NT2/D1 (cell line): Measurements from ENCODE around the gene DLGAP3.

ENCODE experiments used
- DNase-seq: peaks from one replicate; pipeline ENCODE4 v3.0.0-alpha.2; 2011; ENCODE audit warnings: low read depth, low spot score
- H3K27me3 ChIP-seq: 2 replicates; pipeline ENCODE4 v1.6.0; 2011; ENCODE audit warnings: mild to moderate bottlenecking; ENCODE audit not compliant: insufficient read length, insufficient read depth
- H3K36me3 ChIP-seq: 2 replicates; pipeline ENCODE4 v1.6.1; 2011; ENCODE audit warnings: mild to moderate bottlenecking, low read length, mixed read lengths; ENCODE audit not compliant: insufficient read depth, insufficient read length
- H3K4me1 ChIP-seq: 2 replicates; pipeline ENCODE4 v1.5.1; 2011; ENCODE audit not compliant: insufficient read depth, insufficient read length
- H3K4me3 ChIP-seq: 2 replicates; pipeline ENCODE4 v1.5.1; 2011; ENCODE audit warnings: low read depth; ENCODE audit not compliant: insufficient read length
- H3K9ac ChIP-seq: 2 replicates; pipeline ENCODE4 v1.6.0; 2011; ENCODE audit warnings: low read depth; ENCODE audit not compliant: insufficient read length
- H3K9me3 ChIP-seq: 2 replicates; pipeline ENCODE4 v1.5.1; 2011; ENCODE audit warnings: mild to moderate bottlenecking, low read length; ENCODE audit not compliant: insufficient read depth
- SUZ12 ChIP-seq: IDR thresholded peaks from 2 replicates; pipeline ENCODE4 v1.6.1; 2011; ENCODE audit not compliant: insufficient read length, insufficient read depth; ENCODE audit errors: extremely low read depth
- YY1 ChIP-seq: IDR thresholded peaks from 2 replicates; pipeline ENCODE4 v1.6.1; 2011; ENCODE audit not compliant: insufficient read length, insufficient read depth
- ZNF274 ChIP-seq: IDR thresholded peaks from 2 replicates; pipeline ENCODE4 v1.6.1; 2011; ENCODE audit warnings: mild to moderate bottlenecking, low read depth, low read length

Gene DLGAP3

GRCh38 chr1:34840426-34840825, 89.0 kb downstream of the DLGAP3 start:
- TF ChIP-seq YY1 (no peak), SUZ12 (no peak), ZNF274 (no peak)
- Histone ChIP-seq H3K36me3 (no peaks in the 10 kb centered on the region), H3K4me3 (no peak overlapping the region), H3K4me1 (peaks cover 26% of the 10 kb centered on the region), H3K9ac (no peak overlapping the region), H3K9me3 (no peaks in the 10 kb centered on the region), H3K27me3 (peaks cover 29% of the 10 kb centered on the region)
- no peak for DNase-seq

DNA sequence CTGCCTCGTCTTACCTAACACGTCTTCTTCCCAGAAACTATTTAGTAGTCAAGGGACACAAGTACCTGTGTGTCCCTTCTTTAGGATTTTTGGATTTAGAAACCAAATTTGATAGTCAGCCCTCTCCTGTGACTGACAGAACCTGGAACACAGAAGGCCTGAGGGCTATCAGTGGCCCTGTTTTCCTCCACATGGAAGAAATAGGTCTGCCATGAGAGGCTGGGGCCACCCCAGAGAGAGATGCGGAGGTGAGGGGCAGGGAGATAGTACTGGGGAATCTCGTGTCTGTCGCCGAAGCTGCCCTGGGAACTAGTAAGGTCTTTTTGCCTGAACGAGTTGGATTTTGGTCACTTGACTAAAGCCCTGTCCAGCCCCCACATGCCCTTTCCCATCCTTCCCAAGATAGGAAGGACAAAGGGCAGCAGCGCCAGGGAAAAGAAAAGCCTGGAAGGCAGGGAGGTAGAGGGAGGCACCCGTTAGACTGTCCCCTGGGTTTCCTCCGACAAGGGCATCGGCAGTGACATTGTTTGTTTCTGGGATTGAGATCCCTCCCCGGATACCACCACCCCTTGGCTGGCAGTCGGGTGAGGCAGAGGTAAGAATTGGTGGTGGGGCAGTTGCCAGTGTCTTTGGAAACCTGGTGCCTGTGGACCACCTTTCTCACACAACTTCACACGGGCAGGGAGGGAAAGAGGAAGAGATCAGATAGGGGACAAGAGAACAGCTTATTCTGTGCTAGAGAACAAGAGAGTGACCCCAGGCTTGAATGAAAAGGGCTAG, 89.7 kb downstream of the DLGAP3 start:
- no peaks in the 10 kb centered on the region for H3K9me3 ChIP-seq
- TF ChIP-seq SUZ12: no peak
- no peak for TF ChIP-seq YY1
- TF ChIP-seq ZNF274: no peak
- no peak overlapping the region for H3K9ac ChIP-seq
- peaks cover 29% of the 10 kb centered on the region for H3K27me3 ChIP-seq
- H3K36me3 ChIP-seq: no peaks in the 10 kb centered on the region
- peaks cover 21% of the 10 kb centered on the region for H3K4me1 ChIP-seq
- no peak for DNase-seq
- no peak overlapping the region for H3K4me3 ChIP-seq

GRCh38 chr1:34833711-34834110, 95.7 kb downstream of the DLGAP3 start:
- no peak for TF ChIP-seq YY1
- TF ChIP-seq ZNF274: no peak
- TF ChIP-seq SUZ12: no peak
- DNase-seq: no peak

GRCh38 chr1:34831721-34832246, 97.7 kb downstream of the DLGAP3 start:
- Histone ChIP-seq H3K4me3 (no peak overlapping the region), H3K9ac (no peak overlapping the region), H3K9me3 (no peaks in the 10 kb centered on the region), H3K4me1 (peaks cover 5% of the 10 kb centered on the region), H3K36me3 (no peaks in the 10 kb centered on the region), H3K27me3 (peaks cover under 1% of the 10 kb centered on the region)
- no peak for TF ChIP-seq ZNF274
- TF ChIP-seq YY1: no peak
- TF ChIP-seq SUZ12: no peak
- no peak for DNase-seq

More at GRCh38 chr1:34833711-34834110, 95.7 kb downstream of the DLGAP3 start:
- no peaks in the 10 kb centered on the region for H3K36me3 ChIP-seq
- H3K4me3 ChIP-seq: no peak overlapping the region
- no peak overlapping the region for H3K9ac ChIP-seq
- peaks cover 7% of the 10 kb centered on the region for H3K4me1 ChIP-seq
- H3K27me3 ChIP-seq: no peaks in the 10 kb centered on the region
- no peaks in the 10 kb centered on the region for H3K9me3 ChIP-seq

DNA sequence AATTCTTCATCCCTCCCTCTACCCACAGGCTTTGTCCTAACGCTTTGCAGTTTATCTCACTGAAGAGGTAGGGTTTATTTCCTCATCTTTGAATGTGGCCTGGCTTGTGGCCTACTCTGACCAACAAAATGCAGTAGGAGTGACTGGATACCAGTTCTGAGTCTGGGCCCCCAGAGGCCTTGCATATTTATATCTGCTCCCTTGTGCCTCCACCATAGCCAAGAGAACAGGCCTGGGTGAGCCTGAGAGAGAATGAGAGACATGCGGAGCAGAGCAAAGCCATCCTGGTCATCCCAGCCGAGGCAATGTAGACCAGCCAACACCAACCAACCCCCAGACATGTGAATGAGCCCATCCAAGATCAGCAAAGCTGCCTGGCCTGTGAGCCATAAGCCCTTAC, 100.2 kb downstream of the DLGAP3 start:
- Histone ChIP-seq H3K9me3 (no peaks in the 10 kb centered on the region), H3K36me3 (no peaks in the 10 kb centered on the region), H3K4me1 (peaks cover 4% of the 10 kb centered on the region), H3K4me3 (no peak overlapping the region), H3K27me3 (peaks cover 3% of the 10 kb centered on the region), H3K9ac (no peak overlapping the region)
- DNase-seq: no peak
- no peak for TF ChIP-seq SUZ12
- no peak for TF ChIP-seq YY1

DNA sequence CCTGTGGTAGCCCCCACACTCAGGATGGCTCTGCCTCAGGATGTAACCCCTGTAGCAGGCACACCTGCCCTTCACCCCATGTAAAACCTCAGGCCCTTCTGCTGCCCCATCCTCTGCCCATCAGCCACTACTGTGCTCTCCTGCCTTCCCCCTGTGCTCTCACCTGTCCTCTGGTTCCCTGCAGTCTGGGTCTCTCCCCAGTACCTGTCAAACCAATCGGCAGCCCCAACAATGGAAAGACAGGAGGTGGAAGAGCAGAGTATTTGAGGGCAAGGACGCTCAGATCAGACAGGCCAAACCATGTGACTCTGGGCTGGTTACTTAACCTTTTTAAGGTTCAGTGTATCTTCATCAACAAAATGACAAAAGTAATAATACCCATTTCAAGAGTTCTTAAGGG, 100.8 kb downstream of the DLGAP3 start:
- Histone ChIP-seq H3K36me3 (no peaks in the 10 kb centered on the region), H3K4me3 (no peak overlapping the region), H3K4me1 (peaks cover 4% of the 10 kb centered on the region), H3K9me3 (no peaks in the 10 kb centered on the region), H3K9ac (no peak overlapping the region), H3K27me3 (peaks cover 3% of the 10 kb centered on the region)
- no peak for DNase-seq
- TF ChIP-seq ZNF274 (no peak), SUZ12 (no peak), YY1 (no peak)

GRCh38 chr1:34827341-34827941, 102.0 kb downstream of the DLGAP3 start:
- H3K9me3 ChIP-seq: no peaks in the 10 kb centered on the region
- no peaks in the 10 kb centered on the region for H3K36me3 ChIP-seq
- peaks cover 3% of the 10 kb centered on the region for H3K27me3 ChIP-seq
- no peak overlapping the region for H3K9ac ChIP-seq
- peaks cover 4% of the 10 kb centered on the region for H3K4me1 ChIP-seq
- DNase-seq: no peak
- TF ChIP-seq ZNF274 (no peak), YY1 (no peak), SUZ12 (no peak)
- no peak overlapping the region for H3K4me3 ChIP-seq
